SK-N-MC (cell line): ENCODE data around the gene CAMK1.

Experiments used
- EZH2 ChIP-seq: fragments of 200-600 bp; sonication (generic); IDR thresholded peaks from one replicate; pipeline ENCODE4 v1.6.1; 2017; ENCODE audit warnings: antibody characterized with exemption
- POLR2AphosphoS5 ChIP-seq: IDR thresholded peaks from 2 replicates; pipeline ENCODE4 v1.6.1; 2012; ENCODE audit warnings: mild to moderate bottlenecking, low read depth, low read length, borderline replicate concordance

- TF ChIP-seq POLR2AphosphoS5, result no peak
- TF ChIP-seq EZH2, result no peak
These were observed 14.2 kb upstream of the CAMK1 start for GRCh38 chr3:9783954-9784353.
